Measurements from ENCODE around the gene S100P. TPM values are rescaled to one million over a fixed set of nuclear protein-coding genes. Genes with fewer than 3 reads are reported as not detected.

The S100P gene
- total and polyA plus RNA-seq, 2 donors from 2014 or later, result not detected

DNA sequence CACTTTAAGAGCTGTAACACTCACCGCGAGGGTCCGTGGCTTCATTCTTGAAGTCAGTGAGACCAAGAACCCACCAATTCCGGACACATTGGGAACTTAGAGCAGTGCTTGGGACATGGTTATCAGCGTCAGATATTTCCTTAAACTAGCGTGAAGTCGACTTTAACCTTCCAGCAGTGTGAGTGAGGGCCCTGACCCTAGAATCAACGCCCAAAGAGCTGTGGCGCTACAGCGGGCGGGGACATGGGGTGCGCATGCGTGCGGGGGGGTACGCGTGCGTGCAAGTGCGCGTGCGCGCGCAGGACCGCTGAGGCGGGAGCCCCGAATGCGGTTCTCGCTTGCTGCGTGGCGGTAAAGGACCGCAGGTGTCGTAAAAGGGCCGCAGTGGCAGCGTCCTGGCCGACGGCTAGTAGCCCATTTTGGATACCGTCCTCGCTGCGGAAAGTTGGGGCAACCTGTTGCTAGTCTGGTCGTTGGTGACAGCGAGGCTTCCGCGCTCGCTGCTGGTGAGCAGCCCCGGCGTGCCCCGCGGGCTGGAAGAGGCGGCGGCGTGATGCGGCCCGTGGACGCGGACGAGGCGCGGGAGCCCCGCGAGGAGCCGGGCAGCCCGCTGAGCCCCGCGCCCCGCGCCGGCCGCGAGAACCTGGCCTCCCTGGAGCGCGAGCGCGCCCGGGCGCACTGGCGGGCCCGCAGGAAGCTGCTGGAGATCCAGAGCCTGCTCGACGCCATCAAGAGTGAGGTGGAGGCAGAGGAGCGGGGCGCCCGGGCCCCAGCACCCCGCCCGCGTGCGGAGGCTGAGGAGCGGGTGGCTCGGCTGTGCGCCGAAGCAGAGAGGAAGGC, 19.8 kb upstream of the S100P start:
- H3K27ac ChIP-seq (ENCODE audit: low read depth in 2 of 2, low read length in 2 of 2), result peak overlapping the region; percentile 77 to 82
- no peaks in the 10 kb centered on the region for H3K9me3 ChIP-seq (ENCODE audit: control insufficient read depth in 2 of 3, insufficient read depth in 1 of 3, low read length in 3 of 3)
- FAIRE-seq (no peak), DNase-seq (peak; percentile 96 to 98 (median 97))
- H3K9ac ChIP-seq (ENCODE audit: low read length in 3 of 3), result peak overlapping the region; percentile 67 to 89 (median 71)
- intact Hi-C loops (cut with DNase I), result no loop called here
- H3K4me1 ChIP-seq (ENCODE audit: control insufficient read depth in 2 of 3, insufficient read depth in 2 of 3, low read depth in 1 of 3, low read length in 3 of 3), result peaks cover 6 to 23% (median 14%) of the 10 kb centered on the region in 3 donors
- H3K27me3 ChIP-seq (ENCODE audit: control insufficient read depth, insufficient read depth, low read length), result no peaks in the 10 kb centered on the region
- H3K36me3 ChIP-seq (ENCODE audit: control insufficient read depth in 2 of 3, insufficient read depth in 3 of 3, low read length in 3 of 3), result peaks cover 0 to 2% (median 0%) of the 10 kb centered on the region in 3 donors
- TF ChIP-seq, protein P1, sequence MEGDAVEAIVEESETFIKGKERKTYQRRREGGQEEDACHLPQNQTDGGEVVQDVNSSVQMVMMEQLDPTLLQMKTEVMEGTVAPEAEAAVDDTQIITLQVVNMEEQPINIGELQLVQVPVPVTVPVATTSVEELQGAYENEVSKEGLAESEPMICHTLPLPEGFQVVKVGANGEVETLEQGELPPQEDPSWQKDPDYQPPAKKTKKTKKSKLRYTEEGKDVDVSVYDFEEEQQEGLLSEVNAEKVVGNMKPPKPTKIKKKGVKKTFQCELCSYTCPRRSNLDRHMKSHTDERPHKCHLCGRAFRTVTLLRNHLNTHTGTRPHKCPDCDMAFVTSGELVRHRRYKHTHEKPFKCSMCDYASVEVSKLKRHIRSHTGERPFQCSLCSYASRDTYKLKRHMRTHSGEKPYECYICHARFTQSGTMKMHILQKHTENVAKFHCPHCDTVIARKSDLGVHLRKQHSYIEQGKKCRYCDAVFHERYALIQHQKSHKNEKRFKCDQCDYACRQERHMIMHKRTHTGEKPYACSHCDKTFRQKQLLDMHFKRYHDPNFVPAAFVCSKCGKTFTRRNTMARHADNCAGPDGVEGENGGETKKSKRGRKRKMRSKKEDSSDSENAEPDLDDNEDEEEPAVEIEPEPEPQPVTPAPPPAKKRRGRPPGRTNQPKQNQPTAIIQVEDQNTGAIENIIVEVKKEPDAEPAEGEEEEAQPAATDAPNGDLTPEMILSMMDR (IDR thresholded peaks at IDR 0.05; ENCODE audit: borderline replicate concordance, extremely low read depth, insufficient read depth), result no peak
- H3K4me3 ChIP-seq (ENCODE audit: low read length in 3 of 3), result peak overlapping the region; percentile 68 to 94 (median 85)

DNA sequence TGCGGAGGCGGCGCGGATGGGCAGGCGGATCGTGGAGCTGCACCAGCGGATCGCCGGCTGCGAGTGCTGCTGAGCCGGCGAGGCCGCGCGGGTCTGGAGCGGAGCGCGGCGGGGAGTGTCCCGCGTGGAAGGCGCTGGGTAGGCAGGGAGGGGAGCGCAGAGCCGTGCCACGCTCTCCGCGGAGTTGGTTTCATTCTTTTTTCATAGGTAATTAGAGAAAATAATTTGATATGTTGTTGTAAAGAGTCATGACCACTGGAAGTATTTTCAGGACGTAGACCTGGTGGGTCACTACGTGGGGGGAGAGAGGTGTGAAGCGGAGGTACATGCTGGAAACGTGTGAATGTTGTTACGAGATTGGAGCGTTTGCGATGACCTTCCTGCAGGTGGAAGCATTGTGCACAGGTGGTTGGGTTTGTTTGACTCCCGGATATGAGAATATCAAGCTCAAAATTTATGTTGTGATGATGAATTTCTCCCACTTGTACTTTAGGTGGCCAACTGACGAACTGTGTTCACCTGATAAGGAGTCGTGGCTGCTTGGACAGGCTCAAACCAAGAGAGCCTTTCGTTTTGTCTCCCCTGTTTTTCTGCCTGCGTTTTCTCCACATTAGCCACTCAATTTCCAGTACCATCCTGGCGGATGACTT, 19.1 kb upstream of the S100P start:
- intact Hi-C loops (cut with DNase I), result no loop called here
- Histone ChIP-seq H3K4me3 (ENCODE audit: low read length in 3 of 3) (peak overlapping the region; percentile 68 to 85 (median 82)), H3K4me1 (ENCODE audit: control insufficient read depth in 2 of 3, insufficient read depth in 2 of 3, low read depth in 1 of 3, low read length in 3 of 3) (peaks cover 6 to 23% (median 14%) of the 10 kb centered on the region in 3 donors), H3K36me3 (ENCODE audit: control insufficient read depth in 2 of 3, insufficient read depth in 3 of 3, low read length in 3 of 3) (peaks cover 0 to 2% (median 0%) of the 10 kb centered on the region in 3 donors), H3K9me3 (ENCODE audit: control insufficient read depth in 2 of 3, insufficient read depth in 1 of 3, low read length in 3 of 3) (no peaks in the 10 kb centered on the region), H3K27me3 (ENCODE audit: control insufficient read depth, insufficient read depth, low read length) (no peaks in the 10 kb centered on the region), H3K9ac (ENCODE audit: low read length in 3 of 3) (peak overlapping the region; percentile 49 to 71 (median 59)), H3K27ac (ENCODE audit: low read depth in 2 of 2, low read length in 2 of 2) (peak overlapping the region in 1 of 2 donors; percentile 82)
- FAIRE-seq, result no peak
- peak in 3 of 5 donors; percentile 66 to 72 (median 69) for DNase-seq
- TF ChIP-seq, protein P1 (IDR thresholded peaks at IDR 0.05; ENCODE audit: borderline replicate concordance, extremely low read depth, insufficient read depth), result no peak

DNA sequence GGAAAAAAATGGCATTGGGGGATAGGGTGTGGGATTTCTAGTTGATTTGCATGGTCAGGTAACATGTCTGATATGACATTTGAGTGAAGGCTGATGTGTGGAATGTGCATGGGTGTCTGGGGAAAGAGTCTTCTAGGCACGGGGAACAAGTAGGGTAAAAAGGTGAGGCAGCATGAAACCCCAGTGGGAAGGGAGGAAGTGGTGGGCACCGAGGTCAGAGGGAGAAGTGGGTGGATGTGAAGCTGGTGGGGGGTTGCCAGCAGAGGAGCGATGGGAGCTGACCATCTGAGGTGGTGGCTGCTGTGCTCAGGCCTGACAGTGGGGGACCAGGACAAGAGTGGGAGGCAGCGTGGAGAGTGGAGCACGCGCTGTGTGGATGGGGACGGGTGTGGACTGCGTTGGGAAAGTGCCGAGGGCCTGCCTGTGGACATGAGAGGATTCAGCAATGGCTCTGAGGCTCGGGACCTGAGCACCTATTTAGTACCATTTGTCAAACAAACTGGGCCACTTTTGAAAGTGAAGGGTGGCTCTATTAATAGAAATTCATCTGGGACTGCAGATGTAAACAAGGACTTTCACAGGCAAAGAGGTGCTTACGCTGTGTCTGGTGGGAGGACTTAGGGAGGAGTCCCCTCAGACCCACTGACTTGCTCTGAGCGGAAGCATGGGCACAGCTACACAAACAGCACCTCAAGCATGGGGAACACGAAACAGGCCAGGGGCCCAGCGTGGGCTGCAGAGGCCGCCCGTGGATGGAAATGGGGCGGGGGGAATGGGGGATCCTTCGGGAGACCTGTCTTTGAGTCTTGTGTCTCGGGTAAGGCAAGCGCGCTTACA, 16.7 kb upstream of the S100P start:
- no peak for FAIRE-seq
- Histone ChIP-seq H3K27ac (ENCODE audit: low read depth in 2 of 2, low read length in 2 of 2) (no peak overlapping the region), H3K4me1 (ENCODE audit: control insufficient read depth in 2 of 3, insufficient read depth in 2 of 3, low read depth in 1 of 3, low read length in 3 of 3) (peaks cover 6 to 23% (median 14%) of the 10 kb centered on the region in 3 donors), H3K9ac (ENCODE audit: low read length in 3 of 3) (no peak overlapping the region), H3K27me3 (ENCODE audit: control insufficient read depth, insufficient read depth, low read length) (no peaks in the 10 kb centered on the region), H3K36me3 (ENCODE audit: control insufficient read depth in 2 of 3, insufficient read depth in 3 of 3, low read length in 3 of 3) (no peaks in the 10 kb centered on the region), H3K4me3 (ENCODE audit: low read length in 3 of 3) (no peak overlapping the region), H3K9me3 (ENCODE audit: control insufficient read depth in 2 of 3, insufficient read depth in 1 of 3, low read length in 3 of 3) (peaks cover 0 to 4% (median 0%) of the 10 kb centered on the region in 3 donors)
- intact Hi-C loops (cut with DNase I), result no loop called here
- TF ChIP-seq, protein P1 (IDR thresholded peaks at IDR 0.05; ENCODE audit: borderline replicate concordance, extremely low read depth, insufficient read depth), result no peak
- DNase-seq, result no peak

Measured in kidney (tissue), 14 donors.